Measurements from ENCODE around the gene OTOGL.

OTOGL gene

DNA sequence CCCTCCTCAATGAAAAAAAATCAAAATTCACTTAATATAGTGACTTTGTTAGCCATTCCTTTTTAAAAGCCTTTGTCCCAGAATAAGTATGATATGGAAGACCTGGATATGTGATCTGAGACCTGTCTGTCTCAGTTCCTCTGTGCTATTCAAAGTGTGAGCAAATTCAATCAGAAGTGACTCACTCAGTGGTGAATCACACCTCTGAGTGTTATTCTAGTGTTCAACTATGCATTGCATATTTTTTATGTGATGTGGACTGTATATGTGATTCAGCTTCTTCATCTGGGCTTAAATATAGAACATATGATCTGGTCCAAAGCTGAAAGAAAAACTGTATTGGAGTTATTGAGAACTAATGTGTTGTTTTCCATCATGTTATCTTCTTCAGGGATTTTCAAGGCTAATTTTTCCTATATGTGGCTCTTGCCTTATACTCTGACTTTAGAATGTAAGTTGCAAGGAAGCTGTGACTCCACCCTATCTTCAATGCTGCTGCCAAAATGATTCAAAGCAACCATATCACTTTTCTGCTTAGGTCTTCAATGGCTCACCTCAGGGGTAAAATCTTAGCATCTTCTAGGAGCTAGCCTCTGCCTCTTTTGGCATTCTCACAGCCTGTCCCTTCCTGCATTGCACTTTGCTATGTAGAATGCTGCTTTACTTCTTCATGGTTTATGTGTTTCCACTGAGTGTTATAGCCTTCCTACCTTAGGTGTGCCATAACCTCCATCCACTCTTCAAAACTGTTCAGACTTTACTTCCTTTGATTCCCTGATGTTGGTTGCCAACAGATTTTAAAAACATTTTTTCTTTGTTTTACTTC is 169.8 kb downstream of the OTOGL start (continued):
- TF ChIP-seq ZNF362 (tag by site-specific recombination; IDR thresholded peaks at IDR 0.05), result peak; percentile 51; the same call in 1 of the 2 replicates
- no peak for TF ChIP-seq ZNF404 (tag by site-specific recombination; IDR thresholded peaks at IDR 0.05)
- no peak for TF ChIP-seq GLIS2 (tag by site-specific recombination; IDR thresholded peaks at IDR 0.05)
- TF ChIP-seq ZNF157 (tag by site-specific recombination; IDR thresholded peaks at IDR 0.05), result no peak
- TF ChIP-seq OVOL3 (tag by site-specific recombination; IDR thresholded peaks at IDR 0.05), result no peak
- TF ChIP-seq ZNF302 (tag by site-specific recombination; IDR thresholded peaks at IDR 0.05; ENCODE audit: low read depth), result no peak
- no peak for TF ChIP-seq SCRT2 (tag by site-specific recombination; IDR thresholded peaks at IDR 0.05)
- no peak for TF ChIP-seq ZNF514 (tag by site-specific recombination; IDR thresholded peaks at IDR 0.05)
- no peak for TF ChIP-seq ZNF121 (tag by site-specific recombination; IDR thresholded peaks at IDR 0.05)
- no peak for TF ChIP-seq ZNF624 (tag by site-specific recombination; IDR thresholded peaks at IDR 0.05)
- no peak for TF ChIP-seq ZNF645 (tag by site-specific recombination; IDR thresholded peaks at IDR 0.05)
- TF ChIP-seq ZNF558 (tag by site-specific recombination; IDR thresholded peaks at IDR 0.05), result no peak
- TF ChIP-seq ZNF19 (tag by site-specific recombination; IDR thresholded peaks at IDR 0.05; ENCODE audit: low read depth), result no peak
- no peak for TF ChIP-seq AEBP2 (tag by site-specific recombination; IDR thresholded peaks at IDR 0.05; ENCODE audit: borderline replicate concordance)
- no peak for TF ChIP-seq ZNF544 (tag by site-specific recombination; IDR thresholded peaks at IDR 0.05)
- TF ChIP-seq ZXDB (tag by site-specific recombination; IDR thresholded peaks at IDR 0.05), result no peak
- TF ChIP-seq ZNF10 (tag by site-specific recombination; IDR thresholded peaks at IDR 0.05), result no peak
- no peak for TF ChIP-seq SETDB1 (IDR thresholded peaks at IDR 0.05; ENCODE audit: insufficient read length, low read length)
- no peak for TF ChIP-seq ZNF292 (tag by site-specific recombination; IDR thresholded peaks at IDR 0.05; ENCODE audit: borderline replicate concordance, low read depth)
- TF ChIP-seq ZNF596 (tag by site-specific recombination; IDR thresholded peaks at IDR 0.05), result no peak
- TF ChIP-seq, protein P1, sequence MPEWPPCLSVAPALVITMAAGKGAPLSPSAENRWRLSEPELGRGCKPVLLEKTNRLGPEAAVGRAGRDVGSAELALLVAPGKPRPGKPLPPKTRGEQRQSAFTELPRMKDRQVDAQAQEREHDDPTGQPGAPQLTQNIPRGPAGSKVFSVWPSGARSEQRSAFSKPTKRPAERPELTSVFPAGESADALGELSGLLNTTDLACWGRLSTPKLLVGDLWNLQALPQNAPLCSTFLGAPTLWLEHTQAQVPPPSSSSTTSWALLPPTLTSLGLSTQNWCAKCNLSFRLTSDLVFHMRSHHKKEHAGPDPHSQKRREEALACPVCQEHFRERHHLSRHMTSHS (tag by site-specific recombination; IDR thresholded peaks at IDR 0.05), result no peak
- TF ChIP-seq ZBTB6 (tag by site-specific recombination; IDR thresholded peaks at IDR 0.05), result no peak
- TF ChIP-seq ZNF776 (tag by site-specific recombination; IDR thresholded peaks at IDR 0.05; ENCODE audit: borderline replicate concordance), result no peak
- TF ChIP-seq ZNF114 (tag by site-specific recombination; IDR thresholded peaks at IDR 0.05), result no peak
- 0 out of 2 replicates have a peak, but pooled peaks have one; percentile 20 for TF ChIP-seq SP3 (tag by site-specific recombination; IDR thresholded peaks at IDR 0.05)
- no peak for TF ChIP-seq ZNF548 (tag by site-specific recombination; IDR thresholded peaks at IDR 0.05)
- TF ChIP-seq, protein P2, sequence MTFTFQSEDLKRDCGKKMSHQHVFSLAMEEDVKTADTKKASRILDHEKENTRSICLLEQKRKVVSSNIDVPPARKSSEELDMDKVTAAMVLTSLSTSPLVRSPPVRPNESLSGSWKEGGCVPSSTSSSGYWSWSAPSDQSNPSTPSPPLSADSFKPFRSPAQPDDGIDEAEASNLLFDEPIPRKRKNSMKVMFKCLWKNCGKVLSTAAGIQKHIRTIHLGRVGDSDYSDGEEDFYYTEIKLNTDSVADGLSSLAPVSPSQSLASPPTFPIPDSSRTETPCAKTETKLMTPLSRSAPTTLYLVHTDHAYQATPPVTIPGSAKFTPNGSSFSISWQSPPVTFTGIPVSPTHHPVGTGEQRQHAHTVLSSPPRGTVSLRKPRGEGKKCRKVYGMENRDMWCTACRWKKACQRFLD (tag by site-specific recombination; IDR thresholded peaks at IDR 0.05), result no peak
- no peak for TF ChIP-seq ZNF843 (tag by site-specific recombination; IDR thresholded peaks at IDR 0.05)
- TF ChIP-seq MEIS1 (CRISPR knock-in tag; IDR thresholded peaks at IDR 0.05; ENCODE audit: borderline replicate concordance), result no peak
- no peak for TF ChIP-seq PRDM6 (tag by site-specific recombination; IDR thresholded peaks at IDR 0.05)
- TF ChIP-seq ZNF623 (tag by site-specific recombination; IDR thresholded peaks at IDR 0.05), result no peak
